Measurements from ENCODE around the gene SCAF4. TPM values are rescaled to one million over a fixed set of nuclear protein-coding genes. Genes with fewer than 3 reads are reported as not detected.

The SCAF4 gene
- total and polyA plus RNA-seq, 9 of the 15 experiments (the other 6 are each of a cell fraction or from before 2014, with no cell fraction given), result 2.3 to 55.7 (median 17.2) TPM

DNA sequence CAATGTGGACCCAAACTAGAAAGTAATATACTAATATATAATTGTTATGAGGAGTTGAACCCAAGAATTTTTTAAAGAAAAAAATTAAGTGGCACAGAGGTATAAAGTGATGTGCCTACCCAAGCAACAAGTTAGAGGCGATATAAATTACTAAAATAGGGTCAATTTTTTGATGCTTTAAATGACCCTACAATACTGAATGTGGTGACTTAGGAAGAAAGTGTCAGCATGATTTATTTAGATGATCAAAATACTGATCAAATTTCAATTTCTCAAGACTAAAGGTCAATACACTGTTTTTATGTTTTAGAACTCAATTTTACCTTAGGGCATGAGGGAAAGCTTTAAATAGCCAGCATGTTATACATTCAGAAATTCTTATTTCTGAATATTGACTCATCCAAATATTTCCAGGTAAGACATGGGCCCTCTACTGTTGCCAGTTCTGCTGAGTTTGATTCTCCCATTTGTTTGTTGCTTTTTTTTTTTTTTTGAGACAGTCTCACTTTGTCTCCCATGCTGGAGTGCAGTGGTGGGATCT, 20.1 kb downstream of the SCAF4 start (continued):
- no peak for TF ChIP-seq MYBL2 (IDR thresholded peaks at IDR 0.05; ENCODE audit: low read depth)
- no peak for TF ChIP-seq MYBL2 (CRISPR knock-in tag; IDR thresholded peaks at IDR 0.05; ENCODE audit: borderline replicate concordance)
- peak; percentile 5 for TF ChIP-seq CHD4 (IDR thresholded peaks at IDR 0.05; ENCODE audit: insufficient read depth, insufficient replicate concordance, low read depth, low read length, poor library complexity, severe bottlenecking)
- no peak for TF ChIP-seq ZNF76 (CRISPR knock-in tag; IDR thresholded peaks at IDR 0.05; ENCODE audit: borderline replicate concordance)
- TF ChIP-seq, protein P1, sequence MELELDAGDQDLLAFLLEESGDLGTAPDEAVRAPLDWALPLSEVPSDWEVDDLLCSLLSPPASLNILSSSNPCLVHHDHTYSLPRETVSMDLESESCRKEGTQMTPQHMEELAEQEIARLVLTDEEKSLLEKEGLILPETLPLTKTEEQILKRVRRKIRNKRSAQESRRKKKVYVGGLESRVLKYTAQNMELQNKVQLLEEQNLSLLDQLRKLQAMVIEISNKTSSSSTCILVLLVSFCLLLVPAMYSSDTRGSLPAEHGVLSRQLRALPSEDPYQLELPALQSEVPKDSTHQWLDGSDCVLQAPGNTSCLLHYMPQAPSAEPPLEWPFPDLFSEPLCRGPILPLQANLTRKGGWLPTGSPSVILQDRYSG (tag; conservative IDR thresholded peaks at IDR 0.05; ENCODE audit: low read depth), result no peak
- TF ChIP-seq KLF13 (tag; IDR thresholded peaks at IDR 0.05; ENCODE audit: borderline replicate concordance, low read depth), result no peak
- no peak for TF ChIP-seq C11orf30 (IDR thresholded peaks at IDR 0.05; ENCODE audit: low read depth)
- TF ChIP-seq, protein P2, sequence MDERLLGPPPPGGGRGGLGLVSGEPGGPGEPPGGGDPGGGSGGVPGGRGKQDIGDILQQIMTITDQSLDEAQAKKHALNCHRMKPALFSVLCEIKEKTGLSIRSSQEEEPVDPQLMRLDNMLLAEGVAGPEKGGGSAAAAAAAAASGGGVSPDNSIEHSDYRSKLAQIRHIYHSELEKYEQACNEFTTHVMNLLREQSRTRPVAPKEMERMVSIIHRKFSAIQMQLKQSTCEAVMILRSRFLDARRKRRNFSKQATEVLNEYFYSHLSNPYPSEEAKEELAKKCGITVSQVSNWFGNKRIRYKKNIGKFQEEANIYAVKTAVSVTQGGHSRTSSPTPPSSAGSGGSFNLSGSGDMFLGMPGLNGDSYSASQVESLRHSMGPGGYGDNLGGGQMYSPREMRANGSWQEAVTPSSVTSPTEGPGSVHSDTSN (CRISPR knock-in tag; IDR thresholded peaks at IDR 0.05; ENCODE audit: low read depth), result no peak
- TF ChIP-seq, protein P2 (tag; conservative IDR thresholded peaks at IDR 0.05; ENCODE audit: low read depth), result peak; percentile 44; the same call in 1 of the 2 replicates
- TF ChIP-seq MXI1 (IDR thresholded peaks at IDR 0.05; ENCODE audit: low read depth, low read length), result no peak
- TF ChIP-seq FOXJ3 (CRISPR knock-in tag; IDR thresholded peaks at IDR 0.05), result no peak
- no peak for TF ChIP-seq CBX8 (IDR thresholded peaks at IDR 0.05; ENCODE audit: borderline replicate concordance, extremely low read depth, low read depth, low read length, poor library complexity, severe bottlenecking)
- no peak for TF ChIP-seq HDAC8 (tag; IDR thresholded peaks at IDR 0.05)
- TF ChIP-seq OTX1 (CRISPR knock-in tag; IDR thresholded peaks at IDR 0.05), result no peak
- TF ChIP-seq, protein P3, sequence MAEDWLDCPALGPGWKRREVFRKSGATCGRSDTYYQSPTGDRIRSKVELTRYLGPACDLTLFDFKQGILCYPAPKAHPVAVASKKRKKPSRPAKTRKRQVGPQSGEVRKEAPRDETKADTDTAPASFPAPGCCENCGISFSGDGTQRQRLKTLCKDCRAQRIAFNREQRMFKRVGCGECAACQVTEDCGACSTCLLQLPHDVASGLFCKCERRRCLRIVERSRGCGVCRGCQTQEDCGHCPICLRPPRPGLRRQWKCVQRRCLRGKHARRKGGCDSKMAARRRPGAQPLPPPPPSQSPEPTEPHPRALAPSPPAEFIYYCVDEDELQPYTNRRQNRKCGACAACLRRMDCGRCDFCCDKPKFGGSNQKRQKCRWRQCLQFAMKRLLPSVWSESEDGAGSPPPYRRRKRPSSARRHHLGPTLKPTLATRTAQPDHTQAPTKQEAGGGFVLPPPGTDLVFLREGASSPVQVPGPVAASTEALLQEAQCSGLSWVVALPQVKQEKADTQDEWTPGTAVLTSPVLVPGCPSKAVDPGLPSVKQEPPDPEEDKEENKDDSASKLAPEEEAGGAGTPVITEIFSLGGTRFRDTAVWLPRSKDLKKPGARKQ (CRISPR knock-in tag; IDR thresholded peaks at IDR 0.05), result no peak

All from K562 (cell line).